ENCODE results near the gene PGM1. TPM values are rescaled to one million over a fixed set of nuclear protein-coding genes. Genes with fewer than 3 reads are reported as not detected.
"Not testable (repeated sequence)": the region's sequence is repeated elsewhere in the genome, so short reads cannot be mapped to it uniquely, and the experiment has no call there.

Gene PGM1
- total RNA-seq = 31.0 TPM

- DNase-seq (ENCODE audit: low read depth in 2 of 3, low spot score in 2 of 3) = peak in 2 of 3 donors; percentile 77 to 82
Observed at GRCh38 chr1:63593303-63593885, at the start of gene PGM1. Gene PGM1 (plus strand): TSS chr1:63593411. CDS start chr1:63593489, 78 bp downstream.

GRCh38 chr1:63545780-63546179 lies 47.4 kb upstream of the PGM1 start:
- DNase-seq (ENCODE audit: low read depth in 2 of 3, low spot score in 2 of 3) = no peak

GRCh38 chr1:63547621-63548294 lies 45.5 kb upstream of the PGM1 start:
- no peak for DNase-seq (ENCODE audit: low read depth in 2 of 3, low spot score in 2 of 3)

DNA sequence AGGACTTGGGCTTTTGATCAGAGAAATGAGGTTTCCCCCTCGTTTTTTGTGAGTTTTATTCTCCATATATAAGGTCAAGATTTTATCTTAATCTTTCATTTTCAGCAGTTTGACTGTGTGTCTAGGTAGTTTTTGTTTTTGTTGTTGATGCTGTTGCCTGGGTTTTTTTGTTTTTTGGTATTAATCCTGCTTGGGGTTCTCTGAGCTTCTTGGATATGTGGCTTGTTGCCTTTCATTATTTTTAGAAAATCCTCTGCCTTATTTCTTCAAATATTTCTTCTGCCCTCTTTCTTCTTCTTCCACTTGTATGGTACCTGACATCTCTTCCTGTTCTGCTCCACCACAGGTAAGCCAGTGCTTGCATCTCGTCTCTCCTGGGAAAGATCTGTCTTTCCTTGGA lies 44.9 kb upstream of the PGM1 start:
- no peak for DNase-seq (ENCODE audit: low read depth in 2 of 3, low spot score in 2 of 3)

DNA sequence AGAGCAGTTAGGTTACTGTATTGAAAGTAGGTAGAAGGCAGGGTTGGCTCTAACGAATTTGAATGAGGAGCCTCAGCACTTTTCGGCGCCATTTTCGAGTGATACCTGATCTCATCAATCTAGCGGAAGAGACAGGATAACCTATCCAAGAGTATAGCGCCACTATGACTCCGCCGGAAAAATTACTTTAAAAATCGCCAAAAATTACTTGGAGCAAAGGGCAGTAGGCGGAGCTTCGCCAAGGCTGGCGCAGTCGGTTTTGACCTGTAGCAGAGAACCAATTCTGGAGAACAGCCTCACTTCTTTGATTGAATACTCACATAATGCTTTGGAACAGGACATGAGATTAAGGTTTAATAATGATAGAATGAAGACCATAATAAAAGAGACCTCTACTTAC lies 44.3 kb upstream of the PGM1 start:
- DNase-seq (ENCODE audit: low read depth in 2 of 3, low spot score in 2 of 3) = no peak

GRCh38 chr1:63555480-63555879 lies 37.7 kb upstream of the PGM1 start:
- DNase-seq (ENCODE audit: low read depth in 2 of 3, low spot score in 2 of 3) = no peak

DNA sequence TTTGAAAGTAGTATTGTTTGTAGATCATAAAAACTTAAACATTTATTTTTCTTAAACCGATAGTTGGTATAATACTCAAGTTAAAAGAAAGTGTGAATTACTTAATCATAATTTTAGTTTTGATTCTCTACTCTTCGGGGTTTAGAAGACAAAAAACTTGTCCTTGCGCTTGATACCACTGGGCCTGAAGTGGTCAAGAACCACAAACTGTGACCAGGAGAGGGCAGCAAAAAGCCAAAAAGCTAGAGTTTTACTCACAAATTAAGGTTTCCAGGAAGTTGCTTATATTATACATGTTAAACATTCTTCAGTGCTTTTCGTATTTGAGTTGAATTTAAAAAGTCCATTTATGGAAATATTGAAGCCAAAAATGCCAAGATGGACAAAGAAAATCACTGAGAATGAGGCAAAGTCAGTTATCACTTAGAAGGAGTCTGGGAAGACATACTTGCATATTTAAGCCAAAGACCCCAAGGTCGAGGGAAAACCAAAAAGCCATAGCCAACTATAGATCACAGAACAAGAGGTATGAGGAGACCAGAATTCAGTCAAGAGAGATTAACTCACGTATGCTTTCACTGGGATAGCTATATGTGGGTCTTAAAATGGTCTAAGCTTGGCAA lies 35.7 kb upstream of the PGM1 start:
- peak in 2 of 3 donors; percentile 24 to 50 for DNase-seq (ENCODE audit: low read depth in 2 of 3, low spot score in 2 of 3)

DNA sequence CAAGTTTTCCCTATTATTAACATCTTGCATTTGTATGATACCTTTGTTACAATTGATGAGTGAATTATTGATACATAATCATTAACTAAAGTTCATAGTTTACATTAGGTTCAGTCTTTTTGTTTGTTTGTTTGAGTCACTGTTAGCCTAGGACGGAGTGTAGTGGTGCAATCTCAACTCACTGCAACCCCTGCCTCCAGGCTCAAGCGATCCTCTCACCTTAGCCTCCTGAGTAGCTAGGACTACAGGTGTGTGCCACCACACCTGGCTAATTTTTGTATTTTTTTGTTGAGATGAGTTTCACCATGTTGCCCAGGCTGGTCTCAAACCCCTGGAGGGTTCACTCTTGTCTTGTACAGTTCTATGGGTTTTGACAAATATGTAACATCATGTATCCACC lies 33.9 kb upstream of the PGM1 start:
- no peak for DNase-seq (ENCODE audit: low read depth in 2 of 3, low spot score in 2 of 3)

GRCh38 chr1:63563745-63564144 lies 29.5 kb upstream of the PGM1 start:
- DNase-seq (ENCODE audit: low read depth in 2 of 3, low spot score in 2 of 3) = no peak

DNA sequence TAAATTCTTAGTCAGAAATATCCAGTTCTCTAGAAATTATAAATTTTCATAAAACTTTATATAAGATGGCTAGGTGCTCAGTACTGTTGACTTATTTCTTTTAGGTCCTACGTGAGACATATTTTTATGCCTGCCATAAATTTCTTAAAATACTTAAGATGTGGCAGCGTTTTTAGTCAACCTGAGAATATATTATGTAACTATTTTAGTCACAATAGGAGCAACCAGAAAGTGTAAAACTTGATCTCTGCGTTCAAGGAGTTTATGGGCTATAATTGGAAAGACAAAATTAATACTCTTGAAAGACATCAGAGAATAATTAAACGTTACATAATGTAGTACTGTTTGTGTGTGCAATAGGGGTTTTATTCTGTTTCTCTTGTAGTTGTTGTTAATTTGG lies 24.1 kb upstream of the PGM1 start:
- DNase-seq (ENCODE audit: low read depth in 2 of 3, low spot score in 2 of 3) = no peak

DNA sequence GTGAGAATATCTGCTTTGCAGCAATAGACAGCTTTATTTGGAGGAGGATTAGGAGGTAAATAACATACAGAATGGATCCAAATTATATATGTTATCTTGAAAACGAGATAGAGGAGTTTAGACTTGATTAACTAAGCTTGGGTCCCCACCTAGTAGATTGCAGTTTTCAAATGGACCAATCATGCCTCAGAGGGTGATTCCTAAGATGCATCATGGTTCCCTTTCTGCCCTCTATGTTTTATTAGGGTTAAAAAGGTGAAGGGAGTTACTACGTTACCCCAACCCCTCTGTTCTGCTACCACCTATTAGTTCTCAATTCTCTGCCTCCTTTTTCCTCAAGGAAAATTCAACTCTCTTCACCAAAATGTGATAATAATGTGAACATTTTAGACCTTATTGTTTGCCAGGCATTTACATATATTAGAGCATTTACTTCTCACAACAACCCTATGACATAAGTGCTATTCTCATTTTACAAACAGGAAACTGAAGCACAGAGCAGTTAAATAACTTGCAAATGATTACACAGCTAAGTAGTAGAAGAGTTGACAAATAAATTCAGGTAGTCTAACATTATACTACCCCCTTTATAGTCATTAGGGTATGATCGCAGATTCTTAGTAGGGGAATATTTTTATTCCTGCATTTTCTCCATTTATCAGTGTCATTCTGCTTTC lies 23.4 kb upstream of the PGM1 start:
- DNase-seq (ENCODE audit: low read depth in 2 of 3, low spot score in 2 of 3) = no peak

GRCh38 chr1:63572686-63573085 lies 20.5 kb upstream of the PGM1 start:
- not testable (repeated sequence) for DNase-seq (ENCODE audit: low read depth in 2 of 3, low spot score in 2 of 3)

DNA sequence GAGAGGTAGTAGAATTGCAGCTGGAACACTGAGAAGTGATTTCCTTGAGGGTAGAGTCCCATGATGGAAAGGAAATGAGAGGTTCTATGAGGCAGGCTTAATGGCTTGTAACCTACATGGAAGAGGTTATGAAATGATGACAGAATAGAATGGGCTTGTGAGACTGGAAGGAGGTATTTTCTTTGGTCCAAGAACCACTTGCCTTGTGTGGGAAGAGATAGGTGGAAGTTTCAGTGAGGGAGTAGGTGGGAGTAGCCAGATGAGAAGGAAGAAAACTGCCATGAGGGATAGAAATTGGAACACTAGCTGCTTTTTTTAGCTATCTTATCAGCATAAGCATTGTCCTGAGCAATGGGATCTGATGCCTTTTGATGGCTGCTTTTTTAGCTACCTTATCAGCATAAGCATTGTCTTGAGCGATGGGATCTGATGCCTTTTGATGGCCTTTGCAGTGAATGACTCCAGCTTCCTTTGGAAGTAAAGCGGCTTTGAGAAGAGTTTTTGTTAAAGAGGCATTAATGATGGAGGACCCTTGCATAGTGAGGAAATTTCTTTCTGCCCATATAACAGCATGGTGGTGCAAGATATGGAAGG lies 18.9 kb upstream of the PGM1 start:
- not testable (repeated sequence) for DNase-seq (ENCODE audit: low read depth in 2 of 3, low spot score in 2 of 3)

- DNase-seq (ENCODE audit: low read depth in 2 of 3, low spot score in 2 of 3) = peak in 2 of 3 donors; percentile 17 to 68
Observed at GRCh38 chr1:63575340-63575826, 17.8 kb upstream of the PGM1 start.

GRCh38 chr1:63586326-63586725 lies 6.9 kb upstream of the PGM1 start:
- not testable (repeated sequence) for DNase-seq (ENCODE audit: low read depth in 2 of 3, low spot score in 2 of 3)

- DNase-seq (ENCODE audit: low read depth in 2 of 3, low spot score in 2 of 3) = no peak
Observed at GRCh38 chr1:63590166-63590560, 3.0 kb upstream of the PGM1 start.

GRCh38 chr1:63592536-63593302 lies 492 bp upstream of the PGM1 start:
- DNase-seq (ENCODE audit: low read depth in 2 of 3, low spot score in 2 of 3) = peak in 1 of 3 donors; percentile 71

DNA sequence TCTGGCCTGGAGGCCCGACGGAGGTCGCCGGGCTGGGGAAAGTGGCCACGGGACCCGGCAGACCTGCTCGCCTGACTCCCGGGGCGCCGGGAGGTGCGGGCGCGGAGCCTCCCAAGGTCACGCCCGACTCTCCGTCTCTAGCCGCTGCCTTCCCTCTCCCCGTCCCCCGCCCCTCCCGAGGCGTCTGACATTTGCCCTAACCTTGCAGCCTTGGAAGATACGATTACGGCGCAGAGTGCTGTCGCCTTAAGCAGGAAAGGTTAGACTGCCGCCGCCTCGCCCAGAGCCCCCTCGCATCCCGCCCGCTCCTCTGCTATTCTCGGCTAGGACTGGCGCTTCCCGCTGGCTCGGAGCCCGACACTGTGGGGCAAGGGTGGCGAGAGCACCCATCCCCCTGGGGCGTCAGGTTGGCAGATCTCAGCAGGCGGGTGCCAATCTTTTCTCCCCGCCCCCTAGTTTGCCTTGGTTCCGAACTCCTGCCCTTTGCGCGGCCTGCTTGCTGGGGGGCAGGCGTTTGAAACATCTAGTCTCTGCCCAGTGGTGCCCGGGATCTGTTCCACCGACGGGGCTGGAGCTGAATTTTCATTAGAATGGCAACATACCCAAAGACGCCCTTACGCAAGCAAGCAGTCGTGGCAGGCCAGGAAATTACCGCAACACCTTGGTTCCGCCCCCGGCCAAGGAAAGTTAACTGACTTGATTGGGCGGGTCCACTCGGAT lies 835 bp downstream of the PGM1 start:
- DNase-seq (ENCODE audit: low read depth in 2 of 3, low spot score in 2 of 3) = peak; percentile 59 to 94 (median 76)

DNA sequence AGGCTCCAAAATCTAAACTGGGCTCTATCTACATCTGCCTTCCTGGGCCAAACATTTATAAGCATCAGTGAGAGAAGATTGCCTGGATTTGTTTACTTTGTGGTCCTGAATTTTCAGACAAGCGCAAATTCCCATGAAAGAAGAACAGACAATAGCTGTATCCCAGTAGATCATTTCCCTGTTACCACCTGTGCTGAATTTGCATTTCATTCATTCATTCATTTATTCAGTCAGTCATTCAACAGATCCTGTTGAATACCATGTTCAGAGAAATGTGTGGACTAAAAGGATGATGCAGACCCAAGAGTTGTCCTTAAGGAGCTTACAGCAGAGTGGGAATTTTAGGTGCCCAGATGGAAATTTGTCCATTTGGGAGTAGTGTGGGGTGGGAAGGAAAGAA lies 2.2 kb downstream of the PGM1 start:
- DNase-seq (ENCODE audit: low read depth in 2 of 3, low spot score in 2 of 3) = no peak

- no peak for DNase-seq (ENCODE audit: low read depth in 2 of 3, low spot score in 2 of 3)
Observed at GRCh38 chr1:63599799-63600198, 6.6 kb downstream of the PGM1 start.

All from hematopoietic multipotent progenitor cell (in vitro differentiated cells).